LNCaP clone FGC (cell line): ENCODE measurements around the gene JMJD8.

Experiments used
- DNase-seq: peaks from one replicate; pipeline ENCODE4 v3.0.0-alpha.2; 2011; ENCODE audit warnings: low read depth
- H3K4me3 ChIP-seq: 2 replicates; pipeline ENCODE4 v1.5.1; 2011; ENCODE audit warnings: mild to moderate bottlenecking, low read depth, low read length, control low read depth
- TF ChIP-seq, protein P1 (sequence below): IDR thresholded peaks from 2 replicates; pipeline ENCODE4 v1.5.1; 2012; ENCODE audit warnings: mild to moderate bottlenecking; ENCODE audit not compliant: control insufficient read depth, insufficient read depth; ENCODE audit errors: extremely low read depth

JMJD8 gene

GRCh38 chr16:702341-702740 is 18.2 kb upstream of the JMJD8 start:
- no peak overlapping the region for H3K4me3 ChIP-seq
- DNase-seq, result no peak
- TF ChIP-seq, protein P1, sequence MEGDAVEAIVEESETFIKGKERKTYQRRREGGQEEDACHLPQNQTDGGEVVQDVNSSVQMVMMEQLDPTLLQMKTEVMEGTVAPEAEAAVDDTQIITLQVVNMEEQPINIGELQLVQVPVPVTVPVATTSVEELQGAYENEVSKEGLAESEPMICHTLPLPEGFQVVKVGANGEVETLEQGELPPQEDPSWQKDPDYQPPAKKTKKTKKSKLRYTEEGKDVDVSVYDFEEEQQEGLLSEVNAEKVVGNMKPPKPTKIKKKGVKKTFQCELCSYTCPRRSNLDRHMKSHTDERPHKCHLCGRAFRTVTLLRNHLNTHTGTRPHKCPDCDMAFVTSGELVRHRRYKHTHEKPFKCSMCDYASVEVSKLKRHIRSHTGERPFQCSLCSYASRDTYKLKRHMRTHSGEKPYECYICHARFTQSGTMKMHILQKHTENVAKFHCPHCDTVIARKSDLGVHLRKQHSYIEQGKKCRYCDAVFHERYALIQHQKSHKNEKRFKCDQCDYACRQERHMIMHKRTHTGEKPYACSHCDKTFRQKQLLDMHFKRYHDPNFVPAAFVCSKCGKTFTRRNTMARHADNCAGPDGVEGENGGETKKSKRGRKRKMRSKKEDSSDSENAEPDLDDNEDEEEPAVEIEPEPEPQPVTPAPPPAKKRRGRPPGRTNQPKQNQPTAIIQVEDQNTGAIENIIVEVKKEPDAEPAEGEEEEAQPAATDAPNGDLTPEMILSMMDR, result no peak

GRCh38 chr16:700684-701584 is 16.8 kb upstream of the JMJD8 start:
- TF ChIP-seq, protein P1, result no peak
- DNase-seq, result no peak
- no peak overlapping the region for H3K4me3 ChIP-seq

DNA sequence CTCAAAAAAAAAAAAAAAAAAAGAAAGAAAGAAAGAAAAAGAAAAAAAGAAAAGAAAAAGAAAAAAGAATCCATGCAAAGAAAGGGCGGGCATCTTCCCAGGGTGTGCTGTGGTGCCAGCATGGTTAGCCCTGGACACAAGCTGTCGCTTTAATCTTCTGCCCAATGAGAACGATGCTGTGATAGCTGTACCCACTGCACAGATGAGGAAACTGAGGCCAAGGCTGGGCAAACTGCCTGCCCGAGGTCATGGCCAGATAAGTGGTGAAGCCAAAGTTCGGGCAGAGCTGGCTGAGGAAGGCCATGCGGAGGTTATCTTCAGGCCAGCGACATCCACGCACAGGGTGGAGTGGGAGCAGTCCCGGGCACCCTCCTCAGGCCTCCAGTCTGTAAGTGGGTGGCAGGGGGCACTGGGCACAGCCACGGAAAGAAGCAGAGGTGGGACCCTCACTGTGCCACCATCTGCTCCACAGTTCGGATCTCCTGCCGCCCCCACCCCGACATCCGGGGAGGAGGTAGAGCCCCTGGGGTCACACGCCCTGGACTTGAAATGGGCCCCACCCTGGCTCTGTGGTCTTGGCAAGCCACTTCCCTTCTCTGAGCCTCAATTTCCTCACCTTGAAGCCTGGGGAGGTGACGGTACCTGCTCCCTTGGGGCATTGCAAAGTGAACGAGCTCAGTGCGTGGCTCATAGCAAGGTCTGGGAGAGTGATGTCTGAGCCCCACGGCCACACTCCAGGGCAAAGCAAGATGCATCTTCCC is 15.0 kb upstream of the JMJD8 start:
- H3K4me3 ChIP-seq, result no peak overlapping the region
- TF ChIP-seq, protein P1, result no peak
- DNase-seq, result no peak

DNA sequence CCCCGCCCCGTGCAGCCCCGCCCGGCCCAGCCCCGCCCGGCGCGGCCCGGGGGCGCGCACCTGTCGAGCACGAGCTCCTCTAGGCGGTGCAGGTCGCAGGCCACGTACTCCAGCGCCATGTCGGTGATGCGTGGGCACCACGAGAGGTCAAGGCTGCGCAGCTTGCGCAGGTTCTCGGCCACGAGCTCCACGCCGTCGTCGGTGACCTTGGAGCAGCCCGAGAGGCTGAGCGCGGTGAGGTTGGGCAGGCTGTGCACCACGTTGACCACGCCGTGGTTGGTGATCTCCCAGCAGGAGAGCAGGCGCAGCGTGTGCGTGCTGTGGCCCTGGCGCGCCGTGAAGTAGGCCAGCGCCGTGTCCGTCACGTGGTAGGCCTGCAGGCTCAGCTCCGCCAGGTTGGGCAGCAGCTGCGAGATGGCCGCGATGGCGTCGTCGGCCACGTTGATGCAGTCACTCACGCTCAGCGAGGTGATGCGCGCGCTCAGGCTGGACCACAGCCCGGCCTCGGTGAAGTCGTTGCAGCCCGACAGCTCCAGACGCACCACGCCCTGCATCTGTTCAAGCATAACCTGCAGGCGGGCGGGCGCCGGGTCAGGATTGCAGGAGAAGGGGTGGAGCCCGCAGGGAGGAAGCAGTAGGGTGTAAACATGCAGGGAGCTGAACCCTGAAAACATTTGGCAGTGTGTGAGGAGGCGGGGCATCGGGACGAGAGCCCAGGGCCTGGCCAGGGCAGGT is 11.4 kb upstream of the JMJD8 start:
- peak; percentile 66 for DNase-seq
- peak overlapping the region; percentile 56 for H3K4me3 ChIP-seq
- TF ChIP-seq, protein P1, result no peak

DNA sequence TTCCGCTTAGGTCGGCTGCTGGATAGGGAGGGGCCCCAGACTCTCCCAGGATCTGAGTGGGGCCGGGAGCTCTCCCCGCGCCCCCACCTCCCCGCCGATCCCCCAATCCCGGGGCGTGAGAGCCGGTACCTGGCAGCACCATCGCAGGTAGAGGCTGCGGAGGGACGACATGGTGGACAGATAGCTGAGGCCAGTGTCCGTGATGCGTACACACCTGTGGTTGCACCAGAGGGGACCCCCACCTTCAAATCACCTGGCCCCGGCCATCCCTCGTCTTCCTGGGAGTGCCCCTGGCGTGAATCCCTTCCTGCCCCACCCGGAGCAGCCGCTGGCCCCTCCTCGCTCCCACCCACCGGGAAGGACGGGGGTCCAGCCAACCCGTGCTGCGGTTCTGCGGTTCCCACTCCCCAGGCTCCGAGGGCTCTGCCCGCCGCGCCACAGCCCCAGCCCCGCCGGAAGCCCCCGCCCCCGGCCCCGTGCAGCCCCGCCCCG is 10.8 kb upstream of the JMJD8 start:
- H3K4me3 ChIP-seq, result peak overlapping the region; percentile 56
- TF ChIP-seq, protein P1, result no peak
- no peak for DNase-seq

DNA sequence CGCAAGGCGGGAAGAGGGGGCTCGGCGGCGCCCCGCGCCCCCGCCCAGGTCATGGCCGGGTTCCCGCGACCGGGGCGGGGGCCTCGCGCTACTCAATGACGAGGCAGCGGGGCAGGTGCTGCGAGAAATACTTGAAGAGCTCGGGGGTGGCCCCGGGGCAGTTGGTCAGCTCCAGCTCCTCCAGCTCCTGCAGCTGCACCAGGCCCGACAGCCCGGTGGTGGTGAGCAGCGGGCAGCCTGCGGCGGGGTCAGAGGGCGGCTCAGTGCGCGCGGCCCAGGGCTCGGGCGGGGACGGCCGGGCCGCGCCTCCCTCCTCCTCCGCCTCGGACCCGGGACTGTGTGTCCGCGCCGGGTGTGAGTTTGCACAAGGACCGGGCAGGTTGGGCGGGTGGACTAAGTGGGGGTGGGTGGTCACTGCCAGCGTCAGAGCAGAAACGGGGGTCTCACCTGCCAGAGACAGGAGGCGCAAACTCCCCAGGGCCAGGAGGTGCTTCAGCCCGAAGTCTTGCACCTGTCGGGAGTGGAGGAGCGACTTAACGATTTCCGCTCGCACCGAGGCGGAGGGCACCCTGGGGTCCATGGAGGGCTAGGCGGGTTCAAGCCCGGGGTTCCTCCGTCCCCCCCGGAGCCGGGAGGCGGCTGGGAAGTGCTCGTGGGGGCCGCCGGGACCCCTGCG is 10.2 kb upstream of the JMJD8 start:
- TF ChIP-seq, protein P1, result no peak
- no peak for DNase-seq
- H3K4me3 ChIP-seq, result peak overlapping the region; percentile 56
